ENCODE data around the gene HSBP1L1. TPM values are rescaled to one million over a fixed set of nuclear protein-coding genes. Genes with fewer than 3 reads are reported as not detected.
"Not testable (repeated sequence)": the region's sequence is repeated elsewhere in the genome, so short reads cannot be mapped to it uniquely, and the experiment has no call there.

HSBP1L1 gene
- total RNA-seq, 1 donor from 2014 or later = not detected

DNA sequence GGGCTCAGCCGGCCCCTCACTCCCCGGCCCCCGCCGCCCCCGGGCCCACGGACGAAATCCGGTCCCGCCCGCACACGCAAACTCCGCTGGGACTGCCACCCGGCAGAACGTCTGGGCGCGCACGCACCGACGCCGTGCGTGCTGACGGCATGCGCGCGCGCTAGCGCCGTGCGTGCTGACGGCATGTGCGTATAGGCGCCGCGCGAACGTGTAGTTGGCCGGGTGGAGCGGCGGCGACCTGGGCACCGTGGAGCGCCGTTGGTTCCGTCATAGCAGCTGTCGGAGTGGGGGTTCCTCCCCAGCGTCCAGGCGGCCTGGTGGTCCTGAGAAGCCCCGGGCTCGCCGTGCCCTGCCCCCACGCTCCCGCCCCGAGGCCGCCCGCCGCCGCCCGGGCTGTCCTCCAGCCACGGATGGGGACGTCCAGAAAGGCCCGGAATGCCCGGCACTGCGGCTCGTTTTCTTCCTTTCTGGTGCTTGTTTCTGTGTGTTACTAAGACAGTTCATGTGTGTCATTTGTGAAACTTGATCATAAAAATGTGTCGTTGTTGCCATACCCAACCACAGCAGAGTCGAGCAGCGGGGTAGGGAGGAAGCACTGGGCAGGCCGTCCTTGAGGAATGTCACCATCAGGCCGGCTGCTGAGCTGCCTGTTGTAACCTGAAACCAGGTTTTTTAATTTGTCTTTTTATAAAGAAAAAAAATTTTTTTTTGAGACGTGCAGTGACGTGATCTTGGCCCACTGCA, 24.2 kb downstream of the HSBP1L1 start, which contains the start of gene TXNL4A:
Gene TXNL4A, minus strand, starts transcription at position 113 of the 744 bp plus-strand sequence. CDS start 171 bp downstream, outside the sequence.
- peak within 1 kb of the TSS; percentile 97 for H3K27ac Mint-ChIP-seq (ENCODE audit: unreplicated experiment)
- peak within 1 kb of the TSS; percentile 95 for H3K4me3 Mint-ChIP-seq (ENCODE audit: unreplicated experiment)
- DNase-seq = peak; percentile 83
- peaks cover 7% of the 10 kb centered on the region for H3K9me3 Mint-ChIP-seq (ENCODE audit: unreplicated experiment)
- no peak for TF ChIP-seq CTCF (IDR thresholded peaks at IDR 0.05; ENCODE audit: partially characterized antibody, unreplicated experiment)
- H3K4me1 Mint-ChIP-seq (ENCODE audit: low read depth, unreplicated experiment) = peaks cover 16% of the 10 kb centered on the region
- peaks cover 5% of the 10 kb centered on the region for H3K27me3 Mint-ChIP-seq (ENCODE audit: unreplicated experiment)
- H3K36me3 Mint-ChIP-seq (ENCODE audit: unreplicated experiment) = peaks cover 5% of the 10 kb centered on the region

- DNase-seq = no peak
- Mint-ChIP-seq H3K27ac (ENCODE audit: unreplicated experiment) (peak overlapping the region; percentile 97), H3K4me3 (ENCODE audit: unreplicated experiment) (peak overlapping the region; percentile 95), H3K27me3 (ENCODE audit: unreplicated experiment) (peaks cover 5% of the 10 kb centered on the region), H3K4me1 (ENCODE audit: low read depth, unreplicated experiment) (peaks cover 14% of the 10 kb centered on the region), H3K36me3 (ENCODE audit: unreplicated experiment) (peaks cover 5% of the 10 kb centered on the region), H3K9me3 (ENCODE audit: unreplicated experiment) (peaks cover 7% of the 10 kb centered on the region)
- TF ChIP-seq CTCF (IDR thresholded peaks at IDR 0.05; ENCODE audit: partially characterized antibody, unreplicated experiment) = no peak
Observed at GRCh38 chr18:79989195-79989497, 24.7 kb downstream of the HSBP1L1 start.

GRCh38 chr18:79991494-79991893, 27.1 kb downstream of the HSBP1L1 start:
- H3K4me3 Mint-ChIP-seq (ENCODE audit: unreplicated experiment) = no peak overlapping the region
- peaks cover 9% of the 10 kb centered on the region for H3K4me1 Mint-ChIP-seq (ENCODE audit: low read depth, unreplicated experiment)
- peaks cover 7% of the 10 kb centered on the region for H3K9me3 Mint-ChIP-seq (ENCODE audit: unreplicated experiment)
- peaks cover 5% of the 10 kb centered on the region for H3K27me3 Mint-ChIP-seq (ENCODE audit: unreplicated experiment)
- no peak for DNase-seq
- no peak overlapping the region for H3K27ac Mint-ChIP-seq (ENCODE audit: unreplicated experiment)
- no peak for TF ChIP-seq CTCF (IDR thresholded peaks at IDR 0.05; ENCODE audit: partially characterized antibody, unreplicated experiment)
- no peaks in the 10 kb centered on the region for H3K36me3 Mint-ChIP-seq (ENCODE audit: unreplicated experiment)

- H3K9me3 Mint-ChIP-seq (ENCODE audit: unreplicated experiment); H3K27ac Mint-ChIP-seq (ENCODE audit: unreplicated experiment); H3K4me1 Mint-ChIP-seq (ENCODE audit: low read depth, unreplicated experiment); H3K4me3 Mint-ChIP-seq (ENCODE audit: unreplicated experiment); DNase-seq; H3K27me3 Mint-ChIP-seq (ENCODE audit: unreplicated experiment): not testable (repeated sequence)
- peaks cover 22% of the 10 kb centered on the region for H3K36me3 Mint-ChIP-seq (ENCODE audit: unreplicated experiment)
Observed at GRCh38 chr18:79999701-80000100, 35.3 kb downstream of the HSBP1L1 start.

GRCh38 chr18:80000877-80001276, 36.4 kb downstream of the HSBP1L1 start:
- Mint-ChIP-seq H3K27me3 (ENCODE audit: unreplicated experiment) (peaks cover 2% of the 10 kb centered on the region), H3K27ac (ENCODE audit: unreplicated experiment) (no peak overlapping the region), H3K9me3 (ENCODE audit: unreplicated experiment) (peaks cover 10% of the 10 kb centered on the region), H3K4me1 (ENCODE audit: low read depth, unreplicated experiment) (no peaks in the 10 kb centered on the region), H3K36me3 (ENCODE audit: unreplicated experiment) (peaks cover 22% of the 10 kb centered on the region), H3K4me3 (ENCODE audit: unreplicated experiment) (no peak overlapping the region)
- TF ChIP-seq CTCF (IDR thresholded peaks at IDR 0.05; ENCODE audit: partially characterized antibody, unreplicated experiment) = no peak
- DNase-seq = no peak
